Mammary epithelial cell (primary cell): ENCODE results near the gene ARMH4.

Experiments
- CTCF ChIP-seq, 2 donors: IDR thresholded peaks in 1 of 2; conservative IDR thresholded peaks in 1 of 2; 2 replicates each; pipeline ENCODE4 v1.5.1; 2011 to 2012; ENCODE audit warnings: inconsistent platforms in 2 of 2, low read length in 2 of 2, mild to moderate bottlenecking in 2 of 2, control low read depth in 1 of 2, low read depth in 1 of 2; ENCODE audit not compliant: insufficient read depth in 1 of 2; ENCODE audit errors: extremely low read depth in 1 of 2
- EZH2 ChIP-seq: IDR thresholded peaks from 2 replicates; pipeline ENCODE4 v1.6.1; 2012; ENCODE audit warnings: low read length, inconsistent platforms, borderline replicate concordance

DNA sequence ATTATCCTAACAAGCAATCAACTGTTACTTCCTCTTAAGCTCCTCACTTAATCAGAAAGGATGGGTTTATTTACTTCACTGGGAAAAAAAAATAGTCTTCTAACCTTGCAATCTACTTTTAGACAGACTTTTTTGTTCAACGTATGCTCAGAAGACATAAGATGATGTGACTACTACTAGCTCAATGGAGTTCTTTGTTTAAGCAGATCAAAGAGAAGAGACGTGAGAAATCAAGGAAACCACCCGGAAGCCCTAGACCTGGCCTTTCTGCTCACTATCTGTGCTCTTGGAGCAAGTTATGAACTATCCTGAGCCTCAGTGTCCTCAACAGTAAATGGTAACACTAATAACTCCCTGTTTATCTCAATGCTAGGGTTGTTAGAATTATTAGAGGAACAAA lies 78.5 kb downstream of the ARMH4 start:
- no peak for TF ChIP-seq CTCF (conservative IDR thresholded peaks at IDR 0.05 in 1 of 2, IDR thresholded peaks at IDR 0.05 in 1 of 2; ENCODE audit: extremely low read depth in 1 of 2, insufficient read depth in 1 of 2, low read depth in 1 of 2, low read length in 2 of 2)
- TF ChIP-seq EZH2: no peak
